Muscle of leg (tissue), 11 donors: ENCODE measurements around the gene GRIA4. TPM values are rescaled to one million over a fixed set of nuclear protein-coding genes. Genes with fewer than 3 reads are reported as not detected.

Experiments
- DNase-seq: peaks from one replicate; pipeline ENCODE4 v3.0.0; 2013
- H3K27ac ChIP-seq: one replicate; pipeline ENCODE4 v1.5.1; 2013; ENCODE audit warnings: mild to moderate bottlenecking, low read length, control low read depth
- H3K27me3 ChIP-seq: one replicate; pipeline ENCODE4 v1.6.1; 2013; ENCODE audit warnings: low read length; ENCODE audit not compliant: control insufficient read depth, insufficient read depth
- H3K36me3 ChIP-seq: one replicate; pipeline ENCODE4 v1.6.1; 2013; ENCODE audit warnings: low read length; ENCODE audit not compliant: control insufficient read depth, insufficient read depth
- H3K4me1 ChIP-seq: one replicate; pipeline ENCODE4 v1.6.1; 2013; ENCODE audit warnings: low read length; ENCODE audit not compliant: control insufficient read depth, insufficient read depth
- H3K4me3 ChIP-seq: one replicate; pipeline ENCODE4 v1.5.1; 2013; ENCODE audit warnings: low read length, control low read depth
- H3K9me3 ChIP-seq: replicated peaks from 2 replicates; pipeline ENCODE4 v1.6.1; 2013; ENCODE audit warnings: low read depth, low read length; ENCODE audit not compliant: control insufficient read depth
- WGBS: methylation state at CpG from one replicate; pipeline ENCODE4 v1.1.5; 2013; ENCODE audit warnings: missing lambda C conversion rate; ENCODE audit not compliant: insufficient coverage; 5-methylcytosine and 5-hydroxymethylcytosine counted together
- polyA plus RNA-seq, 8 donors: library from polyadenylated mRNA; unstranded; fragments of 120-200 nt; gene quantifications; one replicate each; pipeline versions ENCODE4 v1.2.1 to v1.2.3, GENCODE V29; 2013; ENCODE audit warnings: inconsistent platforms in 1 of 8, low replicate concordance in 1 of 8; ENCODE audit not compliant: insufficient read length in 8 of 8, insufficient read depth in 1 of 8
- total RNA-seq: library from RNA; stranded (reverse); fragments of 120-200 nt; gene quantifications from one replicate; pipeline ENCODE4 v1.2.4, GENCODE V29; 2013

GRIA4 gene
- total and polyA plus RNA-seq, 9 donors: 2.7 to 14.6 (median 7.8) TPM

GRCh38 chr11:105799728-105800462 is 190.0 kb downstream of the GRIA4 start:
- H3K36me3 ChIP-seq: no peaks in the 10 kb centered on the region
- DNase-seq: peak; percentile 13

GRCh38 chr11:105802390-105802789 is 192.5 kb downstream of the GRIA4 start:
- Histone ChIP-seq H3K4me1 (no peaks in the 10 kb centered on the region), H3K4me3 (no peak overlapping the region), H3K9me3 (no peaks in the 10 kb centered on the region), H3K27me3 (no peaks in the 10 kb centered on the region), H3K27ac (no peak overlapping the region), H3K36me3 (no peaks in the 10 kb centered on the region)
- no peak for DNase-seq

More at GRCh38 chr11:105799728-105800462, 190.0 kb downstream of the GRIA4 start:
- H3K4me3 ChIP-seq: no peak overlapping the region
- no peak overlapping the region for H3K27ac ChIP-seq
- H3K9me3 ChIP-seq: no peaks in the 10 kb centered on the region
- no CpG with 5 or more reads among the region's 2 CpGs for WGBS
- H3K27me3 ChIP-seq: no peaks in the 10 kb centered on the region
- no peaks in the 10 kb centered on the region for H3K4me1 ChIP-seq

GRCh38 chr11:105811242-105811641 is 201.4 kb downstream of the GRIA4 start:
- H3K36me3 ChIP-seq: no peaks in the 10 kb centered on the region
- no peak for DNase-seq
- H3K4me1 ChIP-seq: no peaks in the 10 kb centered on the region
- H3K4me3 ChIP-seq: no peak overlapping the region
- H3K9me3 ChIP-seq: no peaks in the 10 kb centered on the region
- WGBS: 58% methylated on average over 2 of the region's 5 CpGs
- H3K27me3 ChIP-seq: no peaks in the 10 kb centered on the region
- no peak overlapping the region for H3K27ac ChIP-seq

- DNase-seq: no peak
- no peaks in the 10 kb centered on the region for H3K36me3 ChIP-seq
- no CpG with 5 or more reads among the region's 4 CpGs for WGBS
Observed at GRCh38 chr11:105821372-105821771, 211.5 kb downstream of the GRIA4 start.

GRCh38 chr11:105821781-105822180 is 211.9 kb downstream of the GRIA4 start:
- H3K9me3 ChIP-seq: no peaks in the 10 kb centered on the region
- H3K36me3 ChIP-seq: no peaks in the 10 kb centered on the region
- H3K4me1 ChIP-seq: no peaks in the 10 kb centered on the region
- H3K27ac ChIP-seq: no peak overlapping the region
- WGBS: 61% methylated on average over 2 of the region's 8 CpGs
- no peak overlapping the region for H3K4me3 ChIP-seq
- DNase-seq: no peak
- H3K27me3 ChIP-seq: no peaks in the 10 kb centered on the region

More at GRCh38 chr11:105821372-105821771, 211.5 kb downstream of the GRIA4 start:
- Histone ChIP-seq H3K9me3 (no peaks in the 10 kb centered on the region), H3K27me3 (no peaks in the 10 kb centered on the region), H3K4me3 (no peak overlapping the region), H3K27ac (no peak overlapping the region), H3K4me1 (no peaks in the 10 kb centered on the region)

- WGBS: no CpG with 5 or more reads among the region's 2 CpGs
- Histone ChIP-seq H3K4me3 (no peak overlapping the region), H3K27me3 (no peaks in the 10 kb centered on the region), H3K27ac (no peak overlapping the region), H3K9me3 (no peaks in the 10 kb centered on the region), H3K36me3 (no peaks in the 10 kb centered on the region), H3K4me1 (no peaks in the 10 kb centered on the region)
- no peak for DNase-seq
Observed at GRCh38 chr11:105823495-105824033, 213.7 kb downstream of the GRIA4 start.

GRCh38 chr11:105824457-105825013 is 214.7 kb downstream of the GRIA4 start:
- no peak overlapping the region for H3K4me3 ChIP-seq
- no peaks in the 10 kb centered on the region for H3K4me1 ChIP-seq
- no peaks in the 10 kb centered on the region for H3K9me3 ChIP-seq
- no peaks in the 10 kb centered on the region for H3K36me3 ChIP-seq
- H3K27me3 ChIP-seq: no peaks in the 10 kb centered on the region
- DNase-seq: no peak
- no peak overlapping the region for H3K27ac ChIP-seq
- WGBS: 76% methylated on average over 2 of the region's 10 CpGs

- no peak overlapping the region for H3K27ac ChIP-seq
- no peak for DNase-seq
- no peak overlapping the region for H3K4me3 ChIP-seq
- no peaks in the 10 kb centered on the region for H3K4me1 ChIP-seq
- H3K27me3 ChIP-seq: no peaks in the 10 kb centered on the region
- H3K9me3 ChIP-seq: no peaks in the 10 kb centered on the region
- whole genome bisulfite sequencing: 100% methylated on average over 1 of the region's 1 CpG
- no peaks in the 10 kb centered on the region for H3K36me3 ChIP-seq
Observed at GRCh38 chr11:105825141-105825540, 215.3 kb downstream of the GRIA4 start.

- H3K4me3 ChIP-seq: no peak overlapping the region
- H3K36me3 ChIP-seq: no peaks in the 10 kb centered on the region
- H3K4me1 ChIP-seq: no peaks in the 10 kb centered on the region
- no peaks in the 10 kb centered on the region for H3K9me3 ChIP-seq
- no CpG with 5 or more reads among the region's 1 CpG for WGBS
- H3K27me3 ChIP-seq: no peaks in the 10 kb centered on the region
- H3K27ac ChIP-seq: no peak overlapping the region
- DNase-seq: no peak
Observed at GRCh38 chr11:105827906-105828305, 218.0 kb downstream of the GRIA4 start.

GRCh38 chr11:105829084-105829483 is 219.2 kb downstream of the GRIA4 start:
- no CpG with 5 or more reads among the region's 1 CpG for WGBS
- no peak overlapping the region for H3K4me3 ChIP-seq
- H3K9me3 ChIP-seq: no peaks in the 10 kb centered on the region
- peak; percentile 27 for DNase-seq
- H3K36me3 ChIP-seq: no peaks in the 10 kb centered on the region
- H3K4me1 ChIP-seq: no peaks in the 10 kb centered on the region
- no peak overlapping the region for H3K27ac ChIP-seq
- H3K27me3 ChIP-seq: no peaks in the 10 kb centered on the region
